ENCODE data around the gene CTDP1. TPM values are rescaled to one million over a fixed set of nuclear protein-coding genes. Genes with fewer than 3 reads are reported as not detected.
A peak's percentile ranks its signal among the peaks of the same experiment; 100 is the strongest.

The CTDP1 gene, protein sequence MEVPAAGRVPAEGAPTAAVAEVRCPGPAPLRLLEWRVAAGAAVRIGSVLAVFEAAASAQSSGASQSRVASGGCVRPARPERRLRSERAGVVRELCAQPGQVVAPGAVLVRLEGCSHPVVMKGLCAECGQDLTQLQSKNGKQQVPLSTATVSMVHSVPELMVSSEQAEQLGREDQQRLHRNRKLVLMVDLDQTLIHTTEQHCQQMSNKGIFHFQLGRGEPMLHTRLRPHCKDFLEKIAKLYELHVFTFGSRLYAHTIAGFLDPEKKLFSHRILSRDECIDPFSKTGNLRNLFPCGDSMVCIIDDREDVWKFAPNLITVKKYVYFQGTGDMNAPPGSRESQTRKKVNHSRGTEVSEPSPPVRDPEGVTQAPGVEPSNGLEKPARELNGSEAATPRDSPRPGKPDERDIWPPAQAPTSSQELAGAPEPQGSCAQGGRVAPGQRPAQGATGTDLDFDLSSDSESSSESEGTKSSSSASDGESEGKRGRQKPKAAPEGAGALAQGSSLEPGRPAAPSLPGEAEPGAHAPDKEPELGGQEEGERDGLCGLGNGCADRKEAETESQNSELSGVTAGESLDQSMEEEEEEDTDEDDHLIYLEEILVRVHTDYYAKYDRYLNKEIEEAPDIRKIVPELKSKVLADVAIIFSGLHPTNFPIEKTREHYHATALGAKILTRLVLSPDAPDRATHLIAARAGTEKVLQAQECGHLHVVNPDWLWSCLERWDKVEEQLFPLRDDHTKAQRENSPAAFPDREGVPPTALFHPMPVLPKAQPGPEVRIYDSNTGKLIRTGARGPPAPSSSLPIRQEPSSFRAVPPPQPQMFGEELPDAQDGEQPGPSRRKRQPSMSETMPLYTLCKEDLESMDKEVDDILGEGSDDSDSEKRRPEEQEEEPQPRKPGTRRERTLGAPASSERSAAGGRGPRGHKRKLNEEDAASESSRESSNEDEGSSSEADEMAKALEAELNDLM
- total RNA-seq, result 10 to 100 TPM; 33.9 to 42.2 (median 38.9) TPM

DNA sequence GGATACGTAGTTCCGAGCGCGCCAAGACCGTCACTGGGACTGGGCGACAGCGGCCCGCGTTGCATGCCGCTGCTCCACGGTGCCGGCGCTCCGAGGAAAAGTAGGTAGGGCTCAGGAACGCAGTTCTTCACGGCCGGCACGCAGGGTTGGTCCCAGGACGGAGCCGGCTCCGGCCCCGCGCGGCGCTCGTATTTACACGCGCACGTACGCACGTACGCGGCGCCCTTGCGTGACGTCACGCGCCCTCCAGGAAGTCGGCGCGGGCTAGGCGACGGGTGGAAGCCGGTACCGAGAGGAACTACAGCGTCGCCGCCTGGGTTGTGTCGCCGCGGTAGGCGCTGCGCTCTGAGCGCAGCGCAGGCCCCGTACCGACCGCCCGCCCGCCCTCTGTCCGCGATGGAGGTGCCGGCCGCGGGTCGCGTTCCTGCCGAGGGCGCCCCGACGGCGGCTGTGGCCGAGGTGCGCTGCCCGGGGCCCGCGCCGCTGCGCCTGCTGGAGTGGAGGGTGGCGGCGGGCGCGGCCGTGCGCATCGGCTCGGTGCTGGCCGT is at the start of gene CTDP1:
Gene CTDP1 (plus strand): TSS at position 252 of the 548 bp plus-strand sequence. CDS start 145 bp downstream, at position 397.
- WGBS, 2 donors, result 1% methylated on average over 39 of the region's 88 CpGs; no CpG with 5 or more reads in 1 of the 2 donors
- DNase-seq (ENCODE audit: low spot score in 2 of 2), result peak; percentile 87 to 97
- no peak for TF ChIP-seq POLR2A (IDR thresholded peaks at IDR 0.05)
- TF ChIP-seq, protein P1, sequence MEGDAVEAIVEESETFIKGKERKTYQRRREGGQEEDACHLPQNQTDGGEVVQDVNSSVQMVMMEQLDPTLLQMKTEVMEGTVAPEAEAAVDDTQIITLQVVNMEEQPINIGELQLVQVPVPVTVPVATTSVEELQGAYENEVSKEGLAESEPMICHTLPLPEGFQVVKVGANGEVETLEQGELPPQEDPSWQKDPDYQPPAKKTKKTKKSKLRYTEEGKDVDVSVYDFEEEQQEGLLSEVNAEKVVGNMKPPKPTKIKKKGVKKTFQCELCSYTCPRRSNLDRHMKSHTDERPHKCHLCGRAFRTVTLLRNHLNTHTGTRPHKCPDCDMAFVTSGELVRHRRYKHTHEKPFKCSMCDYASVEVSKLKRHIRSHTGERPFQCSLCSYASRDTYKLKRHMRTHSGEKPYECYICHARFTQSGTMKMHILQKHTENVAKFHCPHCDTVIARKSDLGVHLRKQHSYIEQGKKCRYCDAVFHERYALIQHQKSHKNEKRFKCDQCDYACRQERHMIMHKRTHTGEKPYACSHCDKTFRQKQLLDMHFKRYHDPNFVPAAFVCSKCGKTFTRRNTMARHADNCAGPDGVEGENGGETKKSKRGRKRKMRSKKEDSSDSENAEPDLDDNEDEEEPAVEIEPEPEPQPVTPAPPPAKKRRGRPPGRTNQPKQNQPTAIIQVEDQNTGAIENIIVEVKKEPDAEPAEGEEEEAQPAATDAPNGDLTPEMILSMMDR (IDR thresholded peaks at IDR 0.05), result no peak
- intact Hi-C loops (cut with DNase I; ENCODE audit: low total_unique reads), result no loop called here
- peak within 1 kb of the TSS; percentile 87 for H3K4me3 ChIP-seq (ENCODE audit: low read depth, poor library complexity, severe bottlenecking)

DNA sequence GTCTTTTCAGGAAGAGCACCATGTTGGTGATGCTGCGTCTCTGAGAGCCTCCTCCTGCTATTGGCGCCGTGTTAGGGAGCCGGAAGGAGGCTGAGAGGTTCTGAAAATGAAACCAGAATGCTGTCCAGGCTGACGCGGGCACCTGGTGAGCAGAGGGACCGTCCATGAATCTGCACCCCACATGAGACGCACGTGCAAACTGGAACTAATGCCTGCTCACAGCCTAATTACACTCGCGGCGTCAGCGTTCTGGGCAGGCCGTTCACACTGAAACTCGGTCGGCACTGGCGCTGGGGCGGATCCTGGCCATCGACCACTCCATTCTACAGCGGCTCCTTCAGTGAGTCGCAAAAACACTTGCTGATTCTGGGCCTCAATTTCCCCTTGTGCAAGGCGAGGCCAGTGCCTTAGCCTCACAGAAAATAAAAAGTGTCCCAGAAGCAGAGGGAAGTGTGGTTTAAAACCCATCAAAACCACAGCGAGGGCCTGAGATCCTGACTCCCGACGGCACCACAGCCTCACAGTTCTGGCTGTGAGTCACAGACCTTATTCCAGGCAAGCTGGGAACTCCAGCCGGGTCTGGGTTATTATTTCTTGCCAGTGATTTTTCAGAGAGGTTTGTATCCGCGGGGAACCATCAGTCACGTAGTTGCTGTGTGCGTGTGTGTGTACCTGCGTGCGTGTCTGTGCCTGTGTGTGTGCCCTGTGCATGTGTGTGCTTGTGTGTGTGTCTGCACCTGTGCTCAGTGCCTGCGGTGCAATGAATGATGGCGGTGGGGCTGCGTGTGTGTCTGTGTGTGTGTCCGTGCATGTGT is 49.1 kb upstream of the CTDP1 start:
- intact Hi-C loops (cut with DNase I; ENCODE audit: low total_unique reads), result loop anchor here (10.0 kb wide), 1 partner anchor 96 kb away; no protein-coding TSS in a partner anchor
- DNase-seq (ENCODE audit: low spot score in 2 of 2), result peak in 1 of 2 donors; percentile 83
- 72 to 77% methylated on average over 32 to 36 of the region's 36 CpGs for WGBS, 2 donors
- TF ChIP-seq, protein P1 (IDR thresholded peaks at IDR 0.05), result no peak
- no peak for TF ChIP-seq POLR2A (IDR thresholded peaks at IDR 0.05)
- no peak overlapping the region for H3K4me3 ChIP-seq (ENCODE audit: low read depth, poor library complexity, severe bottlenecking)

DNA sequence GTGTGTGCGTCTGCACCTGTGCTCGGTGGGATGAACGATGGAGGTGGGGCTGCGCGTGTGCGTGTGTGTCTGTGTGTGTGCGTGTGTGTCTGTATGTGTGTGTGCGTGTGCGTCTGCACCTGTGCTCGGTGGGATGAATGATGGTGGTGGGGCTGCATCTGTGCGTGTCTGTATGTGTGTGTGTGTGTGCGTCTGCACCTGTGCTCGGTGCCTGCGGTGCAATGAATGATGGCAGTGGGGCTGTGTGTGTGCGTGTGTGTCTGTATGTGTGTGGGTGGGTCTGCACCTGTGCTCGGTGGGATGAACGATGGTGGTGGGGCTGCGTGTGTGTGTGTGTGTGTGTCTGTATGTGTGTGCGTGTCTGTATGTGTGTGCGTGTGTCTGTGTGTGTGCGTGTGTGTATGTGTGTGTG is 48.5 kb upstream of the CTDP1 start:
- 91 to 93% methylated on average over 21 of the region's 21 CpGs for WGBS, 2 donors
- no peak for TF ChIP-seq POLR2A (IDR thresholded peaks at IDR 0.05)
- TF ChIP-seq, protein P1 (IDR thresholded peaks at IDR 0.05), result no peak
- H3K4me3 ChIP-seq (ENCODE audit: low read depth, poor library complexity, severe bottlenecking), result no peak overlapping the region
- DNase-seq (ENCODE audit: low spot score in 2 of 2), result no peak
- intact Hi-C loops (cut with DNase I; ENCODE audit: low total_unique reads), result loop anchor here (10.0 kb wide), 1 partner anchor 96 kb away; no protein-coding TSS in a partner anchor

DNA sequence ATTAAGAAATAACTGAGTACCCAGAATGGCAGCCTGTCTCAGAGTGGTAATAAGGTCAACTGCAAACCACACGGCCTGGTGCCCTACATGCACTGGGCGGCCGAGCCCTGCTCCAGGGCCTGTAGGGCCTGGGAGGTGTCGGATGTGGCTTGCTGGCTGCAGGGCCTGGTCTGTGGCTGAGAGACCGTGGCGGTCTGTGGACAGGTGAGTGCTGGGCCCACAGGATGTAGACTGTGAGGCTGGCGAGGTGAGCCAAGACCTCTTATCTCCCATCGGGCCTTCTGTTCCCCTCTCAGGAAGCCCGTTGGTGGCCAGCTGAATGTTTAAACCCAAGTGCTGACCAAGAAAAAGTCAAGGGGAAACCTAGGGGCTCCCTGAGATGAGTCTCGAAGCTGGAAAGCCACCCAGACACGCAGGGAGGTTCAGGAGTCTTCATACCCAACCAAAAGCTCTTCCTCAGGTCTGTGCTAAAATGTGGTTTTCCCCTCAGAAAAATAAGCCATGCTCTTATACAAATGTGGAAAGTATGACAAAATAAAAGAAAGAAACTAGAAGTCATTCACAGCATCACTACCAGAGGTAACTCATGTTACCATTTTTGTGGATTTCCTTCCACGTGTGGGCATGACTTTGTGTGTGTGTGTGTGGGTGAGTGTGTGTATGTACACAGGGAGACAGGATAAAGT is 47.7 kb upstream of the CTDP1 start:
- no peak for TF ChIP-seq POLR2A (IDR thresholded peaks at IDR 0.05)
- TF ChIP-seq, protein P1 (IDR thresholded peaks at IDR 0.05), result no peak
- intact Hi-C loops (cut with DNase I; ENCODE audit: low total_unique reads), result loop anchor here (10.0 kb wide), 1 partner anchor 97 kb away; no protein-coding TSS in a partner anchor
- DNase-seq (ENCODE audit: low spot score in 2 of 2), result peak in 1 of 2 donors; percentile 58
- H3K4me3 ChIP-seq (ENCODE audit: low read depth, poor library complexity, severe bottlenecking), result no peak overlapping the region
- 82 to 89% methylated on average over 10 to 12 of the region's 12 CpGs for WGBS, 2 donors

All from lower leg skin (tissue), 4 donors.